OCI-LY7 (cell line): ENCODE measurements around the gene GM2A. TPM values are rescaled to one million over a fixed set of nuclear protein-coding genes. Genes with fewer than 3 reads are reported as not detected.

Source experiments
- BruUV-seq: library from RNA; stranded (reverse); fragments of 400-500 nt; replicated peaks from 2 replicates; lab custom pipeline; 2021; lab: Mats Ljungman, UMichigan
- CTCF ChIA-PET: fragments of 300-600 bp; sonication (Branson Sonifier 250); formaldehyde crosslinking; loops from one replicate; lab custom pipeline; 2022; ENCODE audit warnings: antibody characterized with exemption; ENCODE audit not compliant: unreplicated experiment; lab: Charles Lee
- POLR2A ChIA-PET: fragments of 300-600 bp; sonication (Branson Sonifier 250); formaldehyde crosslinking; loops from one replicate; lab custom pipeline; 2022; ENCODE audit warnings: antibody characterized with exemption; lab: Charles Lee
- DNase-seq: peaks from one replicate; pipeline ENCODE4 v3.0.0-alpha.2; 2015; ENCODE audit warnings: low spot score
- H2AFZ ChIP-seq: fragments of 200-600 bp; sonication (generic), shearing (Covaris generic); 2 replicates; pipeline ENCODE4 v1.6.1; 2014; ENCODE audit warnings: mild to moderate bottlenecking, antibody characterized with exemption, low read length, moderate library complexity
- H3K27ac ChIP-seq: fragments of 200-600 bp; sonication (generic); 2 replicates; pipeline ENCODE4 v1.5.1; 2014; ENCODE audit warnings: mixed run types, low read depth, mild to moderate bottlenecking, moderate library complexity, low read length, inconsistent platforms; ENCODE audit not compliant: poor library complexity, severe bottlenecking
- H3K36me3 ChIP-seq: fragments of 200-600 bp; sonication (generic); 2 replicates; pipeline ENCODE4 v1.6.1; 2014; ENCODE audit warnings: mild to moderate bottlenecking, antibody characterized with exemption, low read length, moderate library complexity, mixed read lengths; ENCODE audit not compliant: insufficient read depth
- H3K4me1 ChIP-seq: fragments of 200-600 bp; sonication (generic); 2 replicates; pipeline ENCODE4 v1.5.1; 2014; ENCODE audit warnings: mild to moderate bottlenecking, low read length; ENCODE audit not compliant: insufficient read depth, poor library complexity, severe bottlenecking
- H3K4me2 ChIP-seq: fragments of 200-600 bp; sonication (generic); 2 replicates; pipeline ENCODE4 v1.6.1; 2014; ENCODE audit warnings: mild to moderate bottlenecking, low read length
- H3K4me3 ChIP-seq: fragments of 200-600 bp; sonication (generic); 2 replicates; pipeline ENCODE4 v1.5.1; 2014; ENCODE audit warnings: mild to moderate bottlenecking, low read depth, low read length; ENCODE audit not compliant: poor library complexity, severe bottlenecking
- H3K79me2 ChIP-seq: fragments of 200-600 bp; sonication (generic); 2 replicates; pipeline ENCODE4 v1.6.1; 2016; ENCODE audit warnings: low read depth, mild to moderate bottlenecking, low read length, moderate library complexity, mixed read lengths; ENCODE audit not compliant: insufficient read depth
- H3K9me2 ChIP-seq: fragments of 200-600 bp; sonication (generic); 2 replicates; pipeline ENCODE4 v1.6.1; 2016; ENCODE audit warnings: mild to moderate bottlenecking, low read length, mixed read lengths; ENCODE audit not compliant: insufficient read depth
- H3K9me3 ChIP-seq: fragments of 200-600 bp; sonication (generic); 2 replicates; pipeline ENCODE4 v1.6.1; 2014; ENCODE audit warnings: mild to moderate bottlenecking, mixed run types, low read length, mixed read lengths
- H4K20me1 ChIP-seq: fragments of 200-600 bp; sonication (generic); 2 replicates; pipeline ENCODE4 v1.6.1; 2014; ENCODE audit warnings: mild to moderate bottlenecking, antibody characterized with exemption, low read length, moderate library complexity, mixed read lengths; ENCODE audit not compliant: insufficient read depth
- CTCF ChIP-seq: fragments of 200-600 bp; sonication (generic); conservative IDR thresholded peaks from 2 replicates; pipeline ENCODE4 v1.5.1; 2014; ENCODE audit warnings: mild to moderate bottlenecking, antibody characterized with exemption, low read length, moderate library complexity, mixed read lengths
- EZH2phosphoT487 ChIP-seq: fragments of 200-600 bp; sonication (generic); IDR thresholded peaks from 2 replicates; pipeline ENCODE4 v1.6.1; 2018; ENCODE audit warnings: low read depth, borderline replicate concordance, mild to moderate bottlenecking, mixed run types, antibody characterized with exemption, low read length, moderate library complexity, mixed read lengths
- intact Hi-C: fragments of 100-400 bp; cut with micrococcal nuclease; formaldehyde crosslinking; loops from one replicate; pipeline ENCODE4 v1.10.0; 2022; ENCODE audit not compliant: unreplicated experiment
- total RNA-seq, 2 experiments: library from RNA; depleted of rRNA in 1 of 2; stranded (reverse); fragments of >200 nt in 1 of 2; shearing (Covaris generic) in 1 of 2; gene quantifications; 2 replicates each; pipeline ENCODE4 v1.2.3, GENCODE V29; 2014 to 2022

Gene GM2A
- total RNA-seq, 2 experiments from 2014 or later, result 52.4 to 64.5 TPM

DNA sequence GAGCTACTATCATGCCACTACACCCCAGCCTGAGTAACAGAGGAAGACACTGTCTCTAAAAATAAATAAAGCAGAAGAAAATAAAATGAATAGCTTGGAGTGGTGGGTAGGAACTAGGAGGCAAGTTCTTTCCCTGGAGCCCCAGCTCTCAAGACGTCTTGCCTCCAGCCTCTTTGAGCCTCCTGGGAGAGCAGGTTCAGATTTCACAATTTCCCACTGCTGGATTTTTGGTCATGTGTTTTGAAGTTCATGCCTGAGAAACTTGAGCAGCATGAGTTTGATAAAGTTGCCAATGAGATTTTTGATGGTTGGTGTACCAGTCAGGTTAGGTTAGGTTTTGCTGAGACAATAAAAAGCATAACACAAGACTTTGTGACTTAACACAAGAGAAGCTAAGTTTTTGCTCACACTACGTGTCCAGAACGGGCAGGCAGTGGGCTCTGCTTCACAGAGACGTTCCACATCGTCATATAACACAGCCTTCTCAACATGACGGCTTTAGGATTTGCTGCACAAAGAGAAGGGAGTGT lies 25.0 kb upstream of the GM2A start:
- Histone ChIP-seq H3K4me2 (no peak overlapping the region), H3K9me3 (no peaks in the 10 kb centered on the region), H3K27ac (no peak overlapping the region), H3K4me3 (no peak overlapping the region), H3K36me3 (no peaks in the 10 kb centered on the region), H3K9me2 (no peaks in the 10 kb centered on the region), H3K79me2 (peaks cover 10% of the 10 kb centered on the region), H4K20me1 (no peaks in the 10 kb centered on the region), H3K4me1 (peaks cover 62% of the 10 kb centered on the region), H2AFZ (no peak overlapping the region)
- CTCF ChIA-PET, result interaction anchor here (0.9 kb wide), 1 partner anchor 14 kb away, joined by 3 read pairs; no protein-coding TSS in a partner anchor
- TF ChIP-seq EZH2phosphoT487 (no peak), CTCF (no peak)
- BruUV-seq, result no TSS peak
- no peak for DNase-seq
- POLR2A ChIA-PET, result interaction anchor here (0.5 to 13.2 kb wide), 4 partner anchors 9 to 489 kb away, joined by 3 to 272 read pairs (median 4); partner anchors contain the start of genes CCDC69 and GM2A
- intact Hi-C loops, result no loop called here

- no peak for DNase-seq
- no peaks in the 10 kb centered on the region for H3K36me3 ChIP-seq
- no peaks in the 10 kb centered on the region for H4K20me1 ChIP-seq
- POLR2A ChIA-PET, result interaction anchor here (0.7 to 13.2 kb wide), 4 partner anchors 11 to 28 kb away, joined by 3 to 272 read pairs (median 4); partner anchors contain the start of genes CCDC69 and GM2A
- no peak overlapping the region for H2AFZ ChIP-seq
- H3K4me2 ChIP-seq, result no peak overlapping the region
- no peaks in the 10 kb centered on the region for H3K9me2 ChIP-seq
- TF ChIP-seq CTCF (no peak), EZH2phosphoT487 (no peak)
- H3K4me3 ChIP-seq, result no peak overlapping the region
- CTCF ChIA-PET, result no interaction called here
- intact Hi-C loops, result no loop called here
- peaks cover 67% of the 10 kb centered on the region for H3K4me1 ChIP-seq
- no peak overlapping the region for H3K27ac ChIP-seq
- H3K79me2 ChIP-seq, result peaks cover under 1% of the 10 kb centered on the region; the same call in 1 of the 2 replicates
- BruUV-seq, result no TSS peak
- H3K9me3 ChIP-seq, result no peaks in the 10 kb centered on the region
Measured at GRCh38 chr5:151228986-151229385, 24.0 kb upstream of the GM2A start.
